GM21390 (cell line): Measurements from ENCODE around the gene RALGAPA1.
"Not testable (repeated sequence)": the region's sequence is repeated elsewhere in the genome, so short reads cannot be mapped to it uniquely, and the experiment has no call there.

Experiments
- ATAC-seq: cut with Tn5 transposase; IDR thresholded peaks from one replicate; pipeline ENCODE4 v1.9.1; 2021; ENCODE audit not compliant: unreplicated experiment

The RALGAPA1 gene

DNA sequence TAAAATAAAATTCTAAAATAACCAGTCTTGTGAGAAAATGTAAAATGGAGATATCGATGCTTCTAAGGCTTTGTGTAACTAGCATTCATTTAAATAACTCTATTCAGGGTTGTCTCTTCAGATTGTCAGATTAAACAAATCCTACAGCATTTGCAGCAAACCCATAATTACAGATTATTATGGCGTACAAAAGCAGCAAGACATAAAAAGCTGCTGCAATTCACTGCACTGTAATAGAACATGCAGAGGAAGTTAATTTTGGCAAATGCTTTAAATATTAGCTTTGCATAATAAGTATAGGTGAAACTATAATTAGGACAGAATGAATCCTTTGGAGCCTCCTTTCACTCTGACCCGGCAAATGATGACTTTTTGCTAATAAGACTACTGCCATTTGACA, 176.8 kb downstream of the RALGAPA1 start:
- no peak for ATAC-seq

DNA sequence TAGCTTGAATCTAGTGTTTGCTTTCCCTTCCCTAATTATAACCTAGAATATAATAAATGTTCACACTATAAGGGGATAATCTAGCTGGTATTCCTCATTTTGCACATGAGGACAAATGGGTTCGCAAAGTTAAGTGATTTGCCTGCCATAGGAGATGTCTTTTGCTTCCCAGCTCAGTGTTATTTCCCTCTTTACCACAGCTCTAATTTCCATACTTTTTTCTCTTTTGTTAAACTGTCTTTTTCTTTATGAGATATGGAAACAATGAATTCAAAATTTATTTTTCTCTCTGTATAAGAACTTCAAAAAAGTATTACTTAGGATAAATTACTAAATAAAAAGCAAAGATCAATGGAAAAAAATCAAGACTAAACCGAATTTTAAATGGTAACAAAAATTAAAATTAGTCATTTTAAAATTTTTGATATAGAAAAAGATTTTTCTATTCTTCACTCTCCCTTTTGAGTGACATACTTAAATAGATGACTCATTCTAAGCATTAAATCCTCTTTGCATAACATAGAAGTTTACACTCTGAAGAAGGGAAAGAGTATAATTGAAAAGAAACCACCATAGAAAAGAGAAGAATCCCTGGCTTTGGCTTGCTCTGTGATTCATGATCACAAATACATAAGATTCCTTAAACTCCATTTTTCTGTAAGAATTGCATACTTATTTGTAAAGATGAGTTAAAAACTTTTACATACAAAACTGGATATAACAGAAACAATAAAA, 177.9 kb downstream of the RALGAPA1 start:
- ATAC-seq = no peak

DNA sequence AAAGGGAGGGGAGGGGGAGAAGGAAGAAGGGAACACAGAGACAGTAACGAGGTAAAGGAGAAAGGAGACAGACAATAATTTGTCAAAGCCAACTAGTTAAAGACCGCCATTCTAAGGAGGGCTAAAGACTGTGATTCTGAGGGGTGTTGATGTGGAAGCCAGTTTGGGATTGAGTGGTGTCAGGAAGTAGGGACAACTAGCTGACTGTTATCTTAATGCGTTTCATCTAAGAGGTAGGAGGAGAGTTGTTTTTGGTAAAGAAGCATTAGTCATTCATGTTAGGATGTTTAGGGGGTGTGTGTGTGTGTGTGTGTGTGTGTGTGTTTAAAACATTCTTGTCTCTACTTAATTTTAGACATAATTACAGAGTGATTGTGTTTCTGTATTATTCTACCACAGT, 180.1 kb downstream of the RALGAPA1 start:
- no peak for ATAC-seq

DNA sequence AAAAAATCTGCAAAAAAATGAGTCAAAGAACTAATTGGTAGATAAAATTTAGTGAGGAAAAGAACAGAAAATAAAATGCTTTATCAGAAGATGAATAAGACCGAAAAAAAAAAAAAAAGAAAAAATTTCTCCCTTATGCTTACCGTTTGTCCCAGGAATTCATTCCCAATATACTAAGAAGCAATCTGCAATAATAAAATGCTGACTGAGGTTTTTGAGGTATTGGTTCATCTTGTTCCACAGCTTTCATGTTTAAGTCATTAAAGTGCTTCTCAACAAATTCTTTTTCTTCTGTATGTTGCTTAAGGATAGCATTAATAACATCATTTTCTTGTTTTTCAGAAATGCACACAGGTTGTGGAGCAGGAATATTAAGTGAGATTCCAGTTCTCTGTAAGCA, 182.1 kb downstream of the RALGAPA1 start:
- ATAC-seq = not testable (repeated sequence)

DNA sequence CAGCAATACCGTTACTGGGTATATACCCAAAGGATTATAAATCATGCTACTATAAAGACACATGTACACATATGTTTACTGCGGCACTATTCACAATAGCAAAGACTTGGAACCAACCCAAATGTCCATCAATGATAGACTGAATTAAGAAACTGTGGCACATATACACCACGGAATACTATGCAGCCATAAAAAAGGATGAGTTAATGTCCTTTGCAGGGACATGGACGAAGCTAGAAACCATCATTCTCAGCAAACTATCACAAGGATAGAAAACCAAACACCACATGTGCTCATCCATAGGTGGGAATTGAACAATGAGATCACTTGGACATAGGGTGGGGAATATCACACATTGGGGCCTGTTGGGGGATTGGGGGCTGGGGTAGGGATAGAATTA, 187.1 kb downstream of the RALGAPA1 start:
- ATAC-seq = not testable (repeated sequence)

DNA sequence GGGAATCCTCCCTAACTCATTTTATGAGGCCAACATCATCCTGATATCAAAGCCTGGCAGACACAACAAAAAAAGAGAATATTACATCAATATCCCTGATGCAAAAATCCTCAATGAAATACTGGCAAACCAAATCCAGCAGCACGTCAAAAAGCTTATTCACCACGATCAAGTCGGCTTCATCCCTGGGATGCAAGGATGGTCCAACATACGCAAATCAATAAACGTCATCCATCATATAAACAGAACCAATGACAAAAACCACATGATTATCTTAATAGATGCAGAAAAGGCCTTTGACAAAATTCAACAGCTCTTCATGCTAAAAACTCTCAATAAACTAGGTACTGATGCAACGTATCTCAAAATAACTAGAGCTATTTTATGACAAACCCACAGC, 189.1 kb downstream of the RALGAPA1 start:
- not testable (repeated sequence) for ATAC-seq

DNA sequence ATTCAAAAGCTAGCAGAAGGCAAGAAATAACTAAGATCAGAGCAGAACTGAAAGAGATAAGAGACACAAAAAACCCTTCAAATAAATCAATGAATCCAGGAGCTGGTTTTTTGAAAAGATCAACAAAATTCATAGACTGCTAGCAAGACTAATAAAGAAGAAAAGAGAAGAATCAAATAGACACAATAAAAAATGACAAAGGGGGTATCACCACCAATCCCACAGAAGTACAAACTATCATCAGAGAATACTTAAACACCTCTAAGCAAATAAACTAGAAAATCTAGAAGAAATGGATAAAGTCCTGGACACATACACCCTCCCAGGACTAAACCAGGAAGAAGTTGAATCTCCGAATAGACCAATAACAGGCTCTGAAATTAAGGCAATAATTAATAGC, 189.6 kb downstream of the RALGAPA1 start:
- ATAC-seq = not testable (repeated sequence)

DNA sequence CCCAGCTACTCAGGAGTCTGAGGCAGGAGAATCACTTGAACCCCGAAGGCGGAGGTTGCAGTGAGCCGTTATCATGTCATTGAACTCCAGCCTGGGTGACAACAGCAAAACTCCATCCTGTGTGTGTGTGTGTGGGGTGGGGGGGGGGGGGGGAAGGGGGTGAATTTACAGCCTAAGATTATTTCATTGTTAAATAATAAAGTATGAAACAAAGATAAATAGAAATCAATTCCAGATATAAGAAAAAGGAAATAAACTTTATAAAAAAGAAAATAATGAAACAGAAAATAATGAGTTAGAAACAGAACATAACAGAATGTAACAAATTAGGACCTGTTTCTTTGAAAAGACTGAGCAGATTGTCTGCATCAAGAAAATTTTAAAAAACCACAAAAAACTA, 191.6 kb downstream of the RALGAPA1 start:
- no peak for ATAC-seq

DNA sequence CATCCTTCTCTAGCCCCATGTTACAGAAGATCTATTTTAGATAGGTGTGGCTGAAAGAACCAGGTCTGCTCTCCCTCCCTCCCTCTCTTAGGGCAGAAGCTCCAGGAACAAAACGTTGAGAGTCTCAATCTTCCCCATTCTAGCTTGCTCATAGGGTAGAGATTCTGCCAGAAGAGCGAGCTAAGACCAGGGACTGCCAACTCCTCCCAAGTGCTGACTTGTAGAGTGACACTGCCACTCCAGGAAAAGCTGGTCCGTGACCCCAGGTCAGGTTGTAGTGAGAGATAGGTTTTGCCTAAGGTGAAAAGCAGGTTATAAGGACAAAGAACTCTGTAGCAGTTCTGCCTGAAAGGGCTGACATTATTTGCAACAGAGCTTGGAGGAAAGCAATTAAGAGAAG, 201.7 kb downstream of the RALGAPA1 start:
- ATAC-seq = no peak

DNA sequence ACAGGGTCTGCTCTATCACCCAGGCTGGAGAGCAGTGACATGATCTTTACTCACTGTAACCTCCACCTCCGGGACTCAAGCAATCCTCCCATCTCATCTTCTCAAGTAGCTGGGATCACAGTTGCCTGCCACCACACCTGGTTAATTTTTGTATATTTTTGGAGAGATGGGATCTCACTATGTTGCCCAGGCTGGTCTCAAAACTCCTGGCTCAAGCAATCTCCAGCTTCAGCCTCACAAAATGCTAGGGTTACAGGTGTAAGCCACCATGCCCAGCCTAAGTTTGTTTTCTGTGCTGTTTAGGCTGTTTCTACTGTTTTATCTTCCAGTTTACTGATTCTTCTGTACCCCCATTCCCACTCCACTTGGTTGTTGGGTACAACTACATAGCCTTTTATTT, 208.8 kb downstream of the RALGAPA1 start:
- no peak for ATAC-seq

DNA sequence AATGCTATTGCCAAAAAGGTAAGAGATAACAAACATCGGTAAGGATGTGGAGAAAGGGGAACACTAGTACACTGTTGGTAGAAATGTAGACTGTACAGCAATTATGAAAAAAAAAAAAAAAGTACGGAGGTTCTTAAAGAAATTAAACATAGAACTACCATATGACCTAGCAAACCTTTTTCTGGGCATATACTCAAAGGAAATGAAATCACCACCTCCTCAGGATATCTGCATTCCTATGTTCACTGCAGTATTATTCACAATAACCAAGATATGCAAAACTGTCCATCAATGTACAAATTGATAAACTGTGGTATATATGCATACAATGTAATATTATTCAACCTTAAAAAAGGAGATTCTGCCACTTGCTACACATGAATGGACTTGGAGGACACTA, 214.5 kb downstream of the RALGAPA1 start:
- no peak for ATAC-seq

DNA sequence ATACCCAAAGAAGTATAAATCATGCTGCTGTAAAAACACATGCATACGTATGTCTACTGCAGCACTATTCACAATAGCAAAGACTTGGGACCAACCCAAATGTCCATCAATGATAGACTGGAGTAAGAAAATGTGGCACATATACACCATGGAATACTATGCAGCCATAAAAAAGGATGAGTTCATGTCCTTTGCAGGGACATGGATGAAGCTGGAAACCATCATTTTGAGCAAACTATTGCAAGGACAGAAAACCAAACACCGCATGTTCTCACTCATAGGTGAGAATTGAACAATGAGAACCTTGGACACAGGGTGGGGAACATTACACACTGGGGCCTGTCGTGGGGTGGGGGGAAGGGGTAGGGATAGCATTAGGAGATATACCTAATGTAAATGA, 221.7 kb downstream of the RALGAPA1 start:
- ATAC-seq = not testable (repeated sequence)

DNA sequence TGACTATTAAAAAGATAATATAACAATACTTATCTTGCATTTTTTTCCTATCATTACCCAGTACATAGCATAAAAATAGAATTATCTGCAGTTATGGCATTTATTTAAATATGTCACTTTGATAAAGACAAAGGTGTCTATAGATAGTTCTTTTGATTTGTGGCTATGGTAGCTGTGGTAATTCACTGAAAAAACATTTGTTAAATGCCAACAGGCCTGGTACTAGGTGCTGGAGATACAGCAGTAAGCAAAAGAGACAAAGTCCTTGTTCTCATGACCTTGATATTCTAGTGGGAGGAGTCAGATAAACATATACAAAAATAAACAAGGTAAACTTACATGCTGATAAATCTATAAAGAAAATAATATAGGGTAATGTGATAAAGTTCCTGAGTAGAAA, 230.5 kb downstream of the RALGAPA1 start:
- ATAC-seq = no peak

DNA sequence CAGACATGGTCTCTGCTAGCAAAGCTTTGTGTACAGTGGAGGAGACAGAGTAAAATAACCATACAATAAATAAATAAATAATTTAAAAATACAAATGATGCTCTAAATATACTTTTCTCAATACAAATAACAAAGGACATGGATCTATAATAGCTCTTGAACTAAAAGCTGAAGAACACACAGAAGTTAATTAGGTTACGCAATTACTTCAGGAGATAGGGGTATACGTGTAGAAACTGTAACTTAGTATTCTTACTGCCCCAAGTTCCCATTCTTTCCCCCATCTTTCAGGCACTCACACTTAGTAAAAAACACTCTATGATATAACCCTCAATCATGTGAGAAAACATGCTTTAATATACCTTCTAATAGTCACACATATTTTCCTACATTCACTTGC, 231.0 kb downstream of the RALGAPA1 start:
- ATAC-seq = no peak

DNA sequence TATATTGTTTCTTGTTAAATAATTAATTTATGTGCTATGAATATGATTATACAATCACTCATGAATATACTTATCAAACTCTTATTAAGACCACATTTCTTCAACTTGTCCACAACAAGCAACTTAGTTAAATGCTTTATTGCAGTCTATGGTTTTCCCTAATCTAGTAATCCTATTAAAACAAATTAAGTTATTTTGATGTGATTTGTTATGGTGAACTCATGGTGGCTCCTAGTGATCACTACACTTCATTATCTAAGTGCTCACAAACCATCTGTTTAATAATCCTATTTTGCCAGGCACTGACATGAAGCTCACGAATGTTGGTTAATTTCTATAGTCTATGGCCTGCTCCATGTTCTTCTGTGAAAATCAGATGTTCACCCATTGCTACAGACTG, 232.2 kb downstream of the RALGAPA1 start:
- ATAC-seq = no peak

DNA sequence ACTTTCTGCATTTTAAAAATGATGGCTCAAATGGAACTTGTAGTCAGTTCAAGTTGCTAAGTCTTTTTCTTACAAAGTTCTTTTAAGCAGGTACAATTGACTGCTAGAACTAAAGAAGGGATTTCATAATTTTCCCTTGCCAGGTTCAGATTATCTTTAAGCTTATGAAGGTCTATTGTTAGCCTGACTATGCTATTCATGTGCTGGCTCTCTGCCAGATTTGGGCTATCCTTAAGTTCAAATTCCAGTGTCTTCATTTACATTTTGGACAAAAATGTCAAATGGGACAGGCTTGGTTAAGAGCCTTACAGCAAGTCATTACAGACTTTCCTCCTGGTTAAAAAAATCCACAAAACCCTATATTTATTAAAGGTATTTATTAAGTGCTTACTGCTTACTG, 232.8 kb downstream of the RALGAPA1 start:
- no peak for ATAC-seq

DNA sequence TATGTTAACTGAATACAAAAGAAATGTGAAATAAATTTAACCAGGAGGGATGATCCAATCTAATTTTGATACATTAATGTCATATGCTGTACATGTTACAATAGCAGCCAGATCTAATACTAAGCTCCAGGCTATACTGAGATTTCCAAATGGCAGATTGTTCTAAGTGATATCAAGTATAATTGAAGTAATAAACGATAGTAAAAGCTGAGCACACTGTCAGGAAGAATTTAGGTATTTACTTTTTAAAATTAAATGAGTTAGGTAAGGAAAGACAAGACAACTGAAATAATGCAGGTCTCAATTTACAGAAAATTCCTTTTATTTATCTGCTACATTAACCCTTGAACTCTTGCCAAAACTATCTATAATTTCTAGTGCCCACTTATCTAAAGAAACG, 235.2 kb downstream of the RALGAPA1 start:
- ATAC-seq = no peak

DNA sequence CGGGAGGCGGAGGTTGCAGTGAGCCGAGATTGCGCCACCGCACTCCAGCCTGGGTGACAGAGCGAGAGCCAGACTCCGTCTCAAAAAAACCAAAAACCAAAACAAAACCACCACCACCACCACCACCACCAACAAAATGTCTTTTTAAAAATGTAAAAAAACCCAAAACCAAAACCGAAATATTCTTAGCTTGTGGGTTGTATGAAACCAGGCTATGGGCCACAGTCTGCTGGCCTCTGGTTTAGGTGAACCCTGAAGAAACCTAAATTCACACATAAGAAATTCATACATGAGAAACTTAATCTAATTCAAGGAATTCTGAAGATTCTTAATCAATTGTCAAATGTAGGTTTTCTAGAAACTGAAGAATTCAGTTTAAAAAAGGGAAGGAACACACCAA, 237.5 kb downstream of the RALGAPA1 start:
- ATAC-seq = no peak

DNA sequence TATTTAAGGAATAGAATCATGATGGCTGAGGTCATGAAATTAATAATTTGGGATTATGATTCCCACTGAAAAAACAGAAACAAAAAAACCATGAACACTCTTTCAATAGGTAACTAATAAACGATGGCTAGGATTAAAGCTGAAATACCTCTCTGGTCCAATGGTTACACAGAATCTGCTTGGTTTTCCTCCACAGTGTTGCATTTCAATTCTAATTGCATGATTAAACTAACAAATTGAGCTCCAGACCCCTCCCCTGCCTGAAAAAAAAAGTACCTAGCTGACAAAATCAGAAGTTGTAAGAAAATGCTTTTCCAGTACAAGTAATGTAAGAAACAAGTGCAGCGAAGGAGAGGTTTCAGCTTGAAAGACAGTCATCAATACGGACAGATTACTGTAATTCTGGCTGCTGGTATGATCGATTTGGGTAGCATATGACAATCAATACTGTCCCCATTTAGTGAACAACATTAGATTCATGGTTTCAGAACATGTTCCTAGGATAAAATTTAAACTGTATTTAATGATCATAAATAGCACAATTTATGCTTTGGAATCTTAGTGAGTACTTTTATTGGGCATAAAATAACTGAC, 243.1 kb downstream of the RALGAPA1 start:
- no peak for ATAC-seq

DNA sequence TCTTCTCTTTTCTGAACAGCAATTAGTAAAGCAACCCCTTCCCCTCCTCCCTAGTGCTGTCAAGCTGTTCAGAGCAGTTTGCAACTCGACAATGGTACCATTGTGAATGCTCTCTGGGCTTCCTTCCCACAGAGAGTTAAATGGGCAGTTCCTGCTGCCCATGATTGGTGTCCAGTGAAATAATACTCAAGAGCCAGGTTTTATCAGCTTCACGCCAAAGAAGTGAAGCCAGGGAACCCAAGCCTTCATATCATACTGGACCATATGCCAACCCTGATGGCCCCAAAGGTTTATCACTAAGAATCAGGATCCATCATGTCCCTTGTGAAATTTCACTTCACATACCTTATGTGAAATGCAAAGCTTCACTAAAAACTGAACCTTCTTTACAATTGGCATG, 250.4 kb downstream of the RALGAPA1 start:
- ATAC-seq = no peak

DNA sequence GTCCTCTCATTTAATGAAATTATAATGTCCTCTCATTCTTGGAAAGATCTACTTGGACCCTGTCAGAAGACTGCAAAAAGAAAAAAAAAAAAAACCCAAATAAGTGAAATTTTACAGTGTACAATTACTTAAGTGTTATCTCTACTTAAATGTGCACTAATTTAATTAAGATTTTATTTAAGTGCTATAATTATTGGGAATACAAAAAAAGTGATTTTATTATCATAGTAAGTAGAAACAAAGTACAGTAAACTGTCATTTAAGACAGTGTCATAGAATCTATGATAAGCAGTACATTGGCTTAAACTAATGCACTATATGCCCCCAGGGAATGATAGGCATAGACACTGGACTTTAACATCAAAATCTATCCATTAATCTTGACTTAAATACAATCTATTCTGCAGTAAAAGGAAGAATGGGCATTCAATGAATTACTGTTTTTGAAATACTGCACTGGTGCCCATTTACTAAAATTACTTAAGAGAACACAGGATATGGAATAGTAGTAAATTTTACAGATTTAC, 251.8 kb downstream of the RALGAPA1 start:
- no peak for ATAC-seq

DNA sequence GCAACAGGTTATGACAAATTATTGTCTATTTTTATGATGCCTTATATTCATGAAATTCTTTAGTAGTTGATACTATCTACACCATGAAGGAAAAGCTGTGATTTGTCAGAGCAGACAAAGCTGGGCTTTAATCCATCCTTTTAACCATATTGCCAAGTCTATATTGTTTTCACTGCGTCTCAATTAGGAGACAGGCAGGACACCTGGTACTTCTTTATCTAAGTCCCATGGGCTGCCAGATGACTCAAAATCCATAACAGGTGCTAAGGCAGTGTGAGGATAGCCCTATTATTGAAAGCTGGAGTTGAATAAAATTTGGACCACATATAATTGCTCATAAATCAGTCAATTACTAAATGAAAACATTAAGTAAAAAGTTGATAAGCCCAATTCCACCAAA, 252.5 kb downstream of the RALGAPA1 start:
- no peak for ATAC-seq

DNA sequence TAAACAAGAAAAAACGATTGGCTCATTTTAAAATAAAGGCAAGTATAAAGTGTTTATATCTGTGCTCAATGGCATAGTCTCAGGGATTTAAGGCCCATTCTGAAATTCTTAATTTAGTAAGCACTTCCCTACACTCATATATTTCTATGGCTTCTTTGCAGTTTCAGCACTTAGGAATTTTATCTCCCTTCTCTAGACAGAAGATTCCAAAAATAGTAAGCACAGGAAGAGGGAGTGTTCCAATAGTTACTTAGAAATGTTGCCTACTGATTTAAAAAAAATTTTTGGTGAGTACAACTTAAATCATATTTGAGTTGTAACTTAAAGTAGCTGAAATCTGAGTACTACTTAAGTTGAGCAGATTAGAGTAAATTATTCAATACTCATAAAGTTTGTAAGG, 255.3 kb downstream of the RALGAPA1 start:
- no peak for ATAC-seq
